ENCODE results near the gene PAFAH2. TPM values are rescaled to one million over a fixed set of nuclear protein-coding genes. Genes with fewer than 3 reads are reported as not detected.

PAFAH2 gene
- total RNA-seq, 1 donor from 2014 or later = 6.3 TPM

GRCh38 chr1:26005434-26006105, 7.7 kb upstream of the PAFAH2 start:
- peaks cover 11% of the 10 kb centered on the region for H3K4me1 Mint-ChIP-seq (ENCODE audit: low read depth, unreplicated experiment)
- H3K27ac Mint-ChIP-seq (ENCODE audit: unreplicated experiment) = no peak overlapping the region

GRCh38 chr1:26003756-26004155, 5.9 kb upstream of the PAFAH2 start:
- H3K9me3 Mint-ChIP-seq (ENCODE audit: unreplicated experiment) = peaks cover 2% of the 10 kb centered on the region
- no peak for DNase-seq
- H3K27me3 Mint-ChIP-seq (ENCODE audit: unreplicated experiment) = peaks cover 12% of the 10 kb centered on the region
- no peak for TF ChIP-seq CTCF (IDR thresholded peaks at IDR 0.05; ENCODE audit: partially characterized antibody, unreplicated experiment)
- no peaks in the 10 kb centered on the region for H3K36me3 Mint-ChIP-seq (ENCODE audit: unreplicated experiment)
- no peak overlapping the region for H3K27ac Mint-ChIP-seq (ENCODE audit: unreplicated experiment)
- H3K4me3 Mint-ChIP-seq (ENCODE audit: unreplicated experiment) = no peak overlapping the region
- H3K4me1 Mint-ChIP-seq (ENCODE audit: low read depth, unreplicated experiment) = peaks cover 19% of the 10 kb centered on the region

More at GRCh38 chr1:26005434-26006105, 7.7 kb upstream of the PAFAH2 start:
- Mint-ChIP-seq H3K9me3 (ENCODE audit: unreplicated experiment) (peaks cover 5% of the 10 kb centered on the region), H3K4me3 (ENCODE audit: unreplicated experiment) (no peak overlapping the region), H3K27me3 (ENCODE audit: unreplicated experiment) (peaks cover 9% of the 10 kb centered on the region), H3K36me3 (ENCODE audit: unreplicated experiment) (no peaks in the 10 kb centered on the region)
- no peak for DNase-seq
- TF ChIP-seq CTCF (IDR thresholded peaks at IDR 0.05; ENCODE audit: partially characterized antibody, unreplicated experiment) = no peak

- TF ChIP-seq CTCF (IDR thresholded peaks at IDR 0.05; ENCODE audit: partially characterized antibody, unreplicated experiment) = no peak
- DNase-seq = no peak
- no peaks in the 10 kb centered on the region for H3K36me3 Mint-ChIP-seq (ENCODE audit: unreplicated experiment)
- H3K4me3 Mint-ChIP-seq (ENCODE audit: unreplicated experiment) = no peak overlapping the region
- H3K4me1 Mint-ChIP-seq (ENCODE audit: low read depth, unreplicated experiment) = peaks cover 24% of the 10 kb centered on the region
- no peak overlapping the region for H3K27ac Mint-ChIP-seq (ENCODE audit: unreplicated experiment)
- H3K9me3 Mint-ChIP-seq (ENCODE audit: unreplicated experiment) = peaks cover 5% of the 10 kb centered on the region
- H3K27me3 Mint-ChIP-seq (ENCODE audit: unreplicated experiment) = peaks cover 14% of the 10 kb centered on the region
These were observed 5.4 kb upstream of the PAFAH2 start for GRCh38 chr1:26003262-26003661.

GRCh38 chr1:25999041-25999800, 1.4 kb upstream of the PAFAH2 start:
- Mint-ChIP-seq H3K4me3 (ENCODE audit: unreplicated experiment) (peak overlapping the region; percentile 97), H3K4me1 (ENCODE audit: low read depth, unreplicated experiment) (peaks cover 30% of the 10 kb centered on the region), H3K27me3 (ENCODE audit: unreplicated experiment) (peaks cover 15% of the 10 kb centered on the region), H3K36me3 (ENCODE audit: unreplicated experiment) (no peaks in the 10 kb centered on the region), H3K9me3 (ENCODE audit: unreplicated experiment) (peaks cover 11% of the 10 kb centered on the region), H3K27ac (ENCODE audit: unreplicated experiment) (peak overlapping the region; percentile 98)
- no peak for DNase-seq
- no peak for TF ChIP-seq CTCF (IDR thresholded peaks at IDR 0.05; ENCODE audit: partially characterized antibody, unreplicated experiment)

Data from glutamatergic neuron (in vitro differentiated cells).